HG03095 (cell line): ENCODE measurements around the gene VWA5B1.

Source experiments
- ATAC-seq: cut with Tn5 transposase; IDR thresholded peaks from one replicate; pipeline ENCODE4 v1.9.1; 2021; ENCODE audit warnings: moderate library complexity; ENCODE audit not compliant: unreplicated experiment

VWA5B1 gene

DNA sequence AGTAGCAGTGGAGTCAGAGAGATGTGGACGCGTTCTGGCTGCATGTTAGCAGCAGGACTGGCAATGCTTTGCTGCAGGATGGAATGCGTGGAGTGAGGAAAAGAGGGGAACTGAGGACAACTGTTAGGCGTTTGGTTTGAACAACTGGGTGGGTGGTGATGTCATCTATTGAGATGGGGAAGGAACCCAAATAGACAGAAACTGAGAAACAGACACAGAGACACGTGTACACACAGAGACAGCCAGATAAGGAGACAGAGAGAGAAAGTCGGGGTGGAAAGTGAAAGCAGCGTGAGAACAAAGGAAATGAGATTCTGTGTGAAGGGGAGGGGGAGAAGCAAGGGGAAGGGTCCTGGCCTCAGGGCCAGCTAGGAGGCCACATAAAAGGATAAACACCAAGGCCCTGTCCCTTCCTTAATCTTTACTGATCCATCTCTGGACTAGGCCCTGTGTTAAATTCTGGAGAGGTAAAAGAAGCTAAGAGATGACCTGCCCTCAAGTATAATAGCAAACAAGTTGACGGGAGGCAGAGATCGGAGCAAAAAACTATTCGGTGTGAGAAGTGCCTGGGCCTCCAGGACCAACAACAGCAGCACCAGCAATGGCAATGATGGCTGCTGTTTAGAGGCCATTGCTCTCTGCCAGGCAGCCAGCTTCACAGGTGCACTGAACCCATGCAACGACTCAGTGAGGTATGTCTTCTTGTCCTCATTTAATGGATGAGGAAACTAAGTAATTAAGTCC lies 31.6 kb downstream of the VWA5B1 start:
- peak; percentile 88 for ATAC-seq

DNA sequence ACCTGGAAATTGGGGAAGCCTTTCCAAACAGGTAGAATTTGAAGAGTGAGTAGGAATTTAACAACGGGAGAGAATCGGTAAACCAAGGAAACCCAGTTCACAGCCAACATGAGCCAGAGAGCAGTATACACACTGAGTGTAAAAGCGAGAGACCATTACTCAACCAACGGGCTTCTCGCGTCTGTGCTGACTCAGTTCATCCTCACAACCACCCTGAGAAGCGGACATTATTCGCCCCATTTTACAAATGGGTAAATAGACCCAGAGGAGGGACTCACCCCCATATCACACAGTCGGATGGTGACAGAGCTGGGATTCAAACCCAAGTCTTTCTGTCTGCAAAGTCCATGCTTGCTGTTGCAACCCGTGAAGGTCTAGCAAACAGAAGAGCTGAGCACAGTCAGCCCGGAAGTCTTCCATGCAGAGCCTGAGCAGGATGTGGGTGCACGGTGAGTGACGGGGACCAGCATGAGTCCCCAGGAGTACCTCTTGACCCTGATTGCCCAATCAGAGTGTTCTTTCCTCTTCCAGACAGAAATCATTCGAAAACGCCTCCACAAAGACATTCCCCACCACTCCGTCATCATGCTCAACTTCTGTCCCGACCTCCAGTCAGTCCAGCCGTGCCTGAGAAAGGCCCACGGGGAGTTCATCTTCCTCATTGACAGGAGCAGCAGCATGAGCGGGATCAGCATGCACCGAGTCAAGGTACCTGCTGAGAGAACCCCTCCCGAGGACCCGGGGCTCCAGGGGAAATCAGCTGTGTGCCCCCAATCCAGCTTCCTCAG lies 32.3 kb downstream of the VWA5B1 start:
- no peak for ATAC-seq

DNA sequence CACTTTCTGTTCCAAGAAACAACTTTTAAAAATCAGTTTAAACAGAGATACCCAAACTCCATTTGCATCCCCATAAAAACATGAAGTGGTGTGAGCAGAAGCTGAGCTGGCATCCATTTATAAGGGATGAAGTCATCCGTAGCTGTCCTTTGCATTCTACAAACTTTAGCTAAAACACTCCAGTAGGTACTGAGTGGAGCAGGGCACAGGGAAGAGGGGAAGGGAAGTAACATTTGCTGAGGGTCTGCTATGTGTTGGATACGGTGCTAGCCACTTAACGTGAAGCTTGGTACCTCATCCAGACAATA lies 32.9 kb downstream of the VWA5B1 start:
- ATAC-seq: no peak

DNA sequence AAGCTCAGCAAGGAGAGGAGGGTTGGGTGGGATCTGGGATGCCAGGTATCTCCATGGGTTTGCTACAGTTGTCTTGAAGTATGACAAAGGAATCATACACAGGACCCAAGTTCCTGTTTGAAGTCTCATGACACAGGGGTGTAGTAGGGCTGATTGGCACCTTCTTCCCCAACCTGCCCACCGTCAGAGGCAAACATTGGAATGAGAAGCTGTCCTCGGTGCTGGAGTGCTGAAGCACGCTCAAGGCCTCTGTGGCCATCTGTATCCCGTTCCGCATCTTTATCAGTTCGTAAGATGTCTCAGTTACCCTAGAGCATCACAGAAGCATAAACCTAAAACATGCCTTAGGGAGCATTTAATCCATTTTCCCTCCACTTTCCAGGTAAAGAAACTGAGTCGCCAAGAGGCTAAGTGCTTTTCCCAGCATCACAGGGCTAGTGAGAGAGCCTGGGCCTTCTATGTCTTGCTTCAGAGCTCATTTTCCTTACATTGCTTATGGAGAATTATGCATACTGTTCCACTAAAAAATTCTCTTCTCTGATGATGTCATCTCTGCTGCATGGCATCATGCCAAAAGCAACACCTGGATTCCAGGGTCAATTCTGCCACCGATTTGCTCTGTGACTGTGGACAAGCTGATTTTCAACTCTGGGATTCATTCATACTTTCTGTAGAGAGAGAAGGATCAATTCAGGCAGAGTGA lies 34.2 kb downstream of the VWA5B1 start:
- ATAC-seq: no peak

DNA sequence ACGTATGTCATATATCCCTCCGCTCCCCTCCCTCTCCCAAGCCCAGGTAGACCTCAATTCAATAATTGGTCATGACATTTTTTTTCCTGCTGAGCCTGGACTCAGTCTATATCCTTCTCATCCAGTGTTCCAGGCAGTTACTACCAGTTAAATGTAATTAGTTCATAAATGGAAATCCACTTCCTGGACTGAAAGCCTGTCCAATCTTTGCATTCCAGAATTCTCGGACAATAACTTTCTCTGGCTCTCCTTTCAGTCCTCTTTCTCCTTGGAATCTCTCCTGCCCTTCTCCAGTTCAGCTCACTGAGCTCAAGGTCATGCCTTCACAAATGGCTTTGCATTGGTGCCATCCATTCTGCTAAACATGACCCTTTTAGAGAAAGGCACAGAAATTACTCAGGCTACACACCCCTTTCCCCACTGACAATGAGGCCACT lies 34.8 kb downstream of the VWA5B1 start:
- ATAC-seq: no peak

DNA sequence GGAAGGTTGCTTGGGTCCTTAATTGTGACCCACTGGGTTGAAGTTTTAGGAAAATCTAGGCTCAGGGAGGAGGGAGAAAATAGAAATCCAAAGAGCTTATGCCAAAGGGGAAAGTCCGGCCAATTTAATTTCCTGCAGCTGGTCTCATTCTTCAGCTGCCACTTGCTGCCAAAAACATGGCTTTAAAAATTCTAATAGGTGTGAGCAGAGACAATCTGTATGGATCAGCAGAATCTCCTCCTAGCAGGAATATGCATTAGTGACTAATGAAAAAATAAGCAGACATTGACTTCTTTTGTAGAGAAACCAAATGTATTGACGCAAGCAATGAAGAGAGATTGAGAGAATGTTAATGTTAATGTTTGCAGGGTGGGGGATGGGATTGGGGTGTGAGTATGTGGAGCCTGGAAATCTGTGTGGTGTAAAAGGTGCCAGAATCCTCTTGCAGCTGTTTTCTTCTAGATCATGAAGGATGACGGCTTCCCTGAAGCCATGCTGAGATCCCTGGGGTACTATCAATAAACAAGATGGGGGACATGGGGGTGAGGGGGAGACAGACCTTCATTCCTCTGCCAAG lies 35.3 kb downstream of the VWA5B1 start:
- no peak for ATAC-seq

DNA sequence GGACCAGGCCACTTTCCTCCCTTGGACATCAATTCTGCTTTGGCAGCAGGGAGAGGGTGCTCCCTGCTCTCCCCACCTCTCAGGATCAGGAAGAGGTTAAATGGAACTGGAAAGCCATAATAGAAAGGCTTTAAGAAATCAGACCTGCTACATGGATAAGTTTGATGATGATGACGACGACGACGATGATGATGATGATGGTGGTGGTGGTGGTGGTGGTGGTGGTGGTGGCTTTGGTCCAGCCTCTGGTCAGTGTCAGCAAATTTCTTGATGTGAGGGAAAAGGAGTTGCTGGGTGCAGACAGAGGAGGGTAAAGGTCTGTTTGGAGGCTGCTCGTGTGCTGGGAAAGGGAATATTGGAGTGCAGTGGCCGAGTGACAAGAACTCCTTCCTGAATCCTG lies 36.8 kb downstream of the VWA5B1 start:
- ATAC-seq: no peak

DNA sequence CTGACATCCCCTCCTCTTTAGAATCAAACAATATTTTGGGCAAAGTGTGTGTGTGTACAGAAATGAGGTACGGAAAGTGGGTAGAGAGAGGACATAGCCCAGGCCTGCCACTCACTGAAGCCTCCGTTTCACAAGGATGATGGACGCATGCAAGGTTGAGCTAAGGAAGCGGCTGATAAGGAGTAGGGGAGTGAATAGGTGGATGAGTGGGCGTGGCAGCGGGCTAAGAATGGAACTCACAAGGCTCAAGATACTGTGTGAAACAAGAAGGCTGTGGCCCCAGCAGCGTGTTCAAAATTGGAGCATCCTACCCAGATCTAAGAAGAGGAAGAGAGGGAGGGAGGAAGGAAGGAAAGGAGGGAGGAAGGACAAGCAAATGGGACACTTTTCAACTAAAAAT lies 37.5 kb downstream of the VWA5B1 start:
- no peak for ATAC-seq

DNA sequence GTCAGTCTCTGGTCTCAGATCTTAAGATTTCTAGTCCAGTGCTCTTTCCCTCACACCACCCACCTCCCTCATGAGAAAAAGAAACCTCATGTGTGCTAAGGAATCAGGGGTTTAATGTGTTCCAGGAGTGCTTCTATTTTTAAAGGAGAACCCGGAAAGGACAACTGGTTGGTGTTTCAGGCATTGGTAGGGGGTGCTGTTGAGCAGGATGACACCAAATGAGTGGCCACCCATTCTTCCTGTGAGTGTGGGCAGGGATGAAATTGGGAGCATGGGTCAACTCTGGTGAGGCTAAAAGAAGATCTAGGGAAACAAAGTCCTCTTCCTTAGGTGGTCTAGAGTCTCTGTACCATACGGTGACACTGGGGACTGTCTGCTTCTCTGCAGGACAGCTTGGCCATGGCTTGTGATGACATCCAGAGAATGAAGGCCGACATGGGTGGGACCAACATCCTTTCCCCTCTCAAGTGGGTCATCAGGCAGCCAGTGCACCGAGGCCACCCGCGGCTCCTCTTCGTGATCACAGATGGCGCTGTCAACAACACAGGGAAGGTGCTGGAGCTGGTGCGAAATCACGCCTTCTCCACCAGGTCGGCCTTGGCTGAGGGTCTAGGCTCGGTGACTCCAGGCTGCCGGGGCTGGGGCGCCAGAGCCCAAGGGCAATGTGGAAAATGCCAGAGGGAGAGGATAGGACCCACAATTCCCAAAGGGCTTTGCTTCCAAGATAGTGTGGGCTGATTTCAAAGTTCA lies 39.3 kb downstream of the VWA5B1 start:
- no peak for ATAC-seq

DNA sequence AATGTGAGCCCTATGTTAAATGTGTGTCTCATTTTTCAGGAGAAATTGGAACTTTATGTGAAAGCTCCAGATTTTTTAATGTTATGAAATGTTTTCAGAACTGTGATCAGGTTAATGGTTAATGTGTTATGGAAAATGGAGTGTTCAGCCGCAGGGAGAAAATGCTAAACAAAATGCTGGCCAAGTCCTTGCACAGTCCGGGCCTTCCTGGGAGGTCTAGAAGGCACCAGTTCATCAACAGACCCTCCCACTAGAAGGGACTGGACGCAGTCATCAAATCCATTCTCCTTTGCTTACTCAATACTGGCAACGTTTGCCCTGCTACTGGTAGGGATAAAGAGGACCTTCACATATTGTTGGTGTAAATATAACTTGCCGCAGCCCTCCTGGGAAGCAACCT lies 43.4 kb downstream of the VWA5B1 start:
- ATAC-seq: no peak

DNA sequence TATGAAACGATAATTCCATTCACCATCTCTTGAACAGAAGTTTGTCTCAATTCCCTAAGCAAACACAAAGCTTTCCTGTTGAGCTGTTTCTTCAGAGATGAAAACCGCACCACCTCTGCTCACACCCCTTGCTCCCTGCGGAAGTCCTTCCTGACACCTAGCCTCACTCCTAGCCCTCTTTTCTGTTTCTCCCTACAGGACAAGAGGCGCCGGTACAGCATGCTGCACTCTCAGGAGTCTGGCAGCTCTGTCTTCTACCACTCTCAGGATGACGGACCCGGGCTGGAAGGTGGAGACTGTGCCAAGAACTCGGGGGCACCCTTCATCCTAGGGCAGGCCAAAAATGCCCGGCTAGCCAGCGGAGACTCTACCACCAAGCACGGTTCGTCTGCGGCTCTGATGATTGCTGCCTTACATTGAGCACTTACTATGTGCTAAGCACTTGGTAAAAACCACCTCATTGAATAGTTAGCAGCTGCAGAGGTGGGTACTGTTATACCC lies 45.5 kb downstream of the VWA5B1 start:
- no peak for ATAC-seq

DNA sequence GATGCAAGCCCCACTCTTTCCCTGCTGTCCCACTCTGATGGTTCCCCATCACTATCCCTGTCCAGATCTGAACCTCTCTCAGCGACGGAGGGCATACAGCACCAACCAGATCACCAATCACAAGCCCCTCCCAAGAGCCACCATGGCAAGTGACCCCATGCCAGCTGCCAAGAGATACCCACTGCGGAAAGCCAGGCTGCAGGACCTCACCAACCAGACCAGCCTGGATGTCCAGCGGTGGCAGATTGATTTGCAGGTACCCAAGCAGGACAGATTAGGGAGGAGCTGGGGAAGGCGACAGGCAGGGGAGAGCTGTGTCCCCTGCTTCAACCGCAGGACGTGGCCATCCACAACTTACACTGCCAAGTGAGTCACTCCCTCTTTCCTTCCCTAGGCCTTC lies 46.9 kb downstream of the VWA5B1 start:
- no peak for ATAC-seq

DNA sequence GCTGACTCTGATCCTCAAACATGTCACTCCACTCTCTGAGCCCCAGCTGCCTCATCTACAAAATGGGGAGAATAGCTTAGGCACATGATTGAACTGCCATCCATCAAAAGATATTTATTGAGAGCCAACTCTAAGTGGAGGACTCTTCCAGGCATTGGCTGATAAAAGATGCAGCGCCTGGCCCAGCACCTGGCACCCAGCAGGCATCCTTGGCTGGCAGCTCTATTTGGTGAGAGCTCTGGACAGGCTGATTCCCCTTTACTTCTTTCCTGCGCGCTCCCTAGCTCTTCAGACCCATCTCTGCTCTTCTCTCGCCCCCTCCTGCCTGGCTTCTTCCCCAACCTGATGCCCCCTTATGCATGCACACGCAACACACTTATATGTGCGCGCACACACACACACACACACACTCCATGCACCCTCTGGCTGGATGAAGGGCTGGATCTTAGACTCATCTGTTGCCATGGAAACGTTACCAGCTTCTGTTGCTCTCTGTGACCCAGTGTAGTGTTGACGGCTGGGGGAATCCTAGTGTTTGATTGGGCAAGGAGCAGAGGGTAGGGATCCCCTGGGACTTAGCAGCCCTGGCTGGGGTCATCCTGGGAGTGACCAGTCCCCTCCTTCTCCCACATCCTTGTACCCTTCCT lies 49.3 kb downstream of the VWA5B1 start:
- no peak for ATAC-seq

DNA sequence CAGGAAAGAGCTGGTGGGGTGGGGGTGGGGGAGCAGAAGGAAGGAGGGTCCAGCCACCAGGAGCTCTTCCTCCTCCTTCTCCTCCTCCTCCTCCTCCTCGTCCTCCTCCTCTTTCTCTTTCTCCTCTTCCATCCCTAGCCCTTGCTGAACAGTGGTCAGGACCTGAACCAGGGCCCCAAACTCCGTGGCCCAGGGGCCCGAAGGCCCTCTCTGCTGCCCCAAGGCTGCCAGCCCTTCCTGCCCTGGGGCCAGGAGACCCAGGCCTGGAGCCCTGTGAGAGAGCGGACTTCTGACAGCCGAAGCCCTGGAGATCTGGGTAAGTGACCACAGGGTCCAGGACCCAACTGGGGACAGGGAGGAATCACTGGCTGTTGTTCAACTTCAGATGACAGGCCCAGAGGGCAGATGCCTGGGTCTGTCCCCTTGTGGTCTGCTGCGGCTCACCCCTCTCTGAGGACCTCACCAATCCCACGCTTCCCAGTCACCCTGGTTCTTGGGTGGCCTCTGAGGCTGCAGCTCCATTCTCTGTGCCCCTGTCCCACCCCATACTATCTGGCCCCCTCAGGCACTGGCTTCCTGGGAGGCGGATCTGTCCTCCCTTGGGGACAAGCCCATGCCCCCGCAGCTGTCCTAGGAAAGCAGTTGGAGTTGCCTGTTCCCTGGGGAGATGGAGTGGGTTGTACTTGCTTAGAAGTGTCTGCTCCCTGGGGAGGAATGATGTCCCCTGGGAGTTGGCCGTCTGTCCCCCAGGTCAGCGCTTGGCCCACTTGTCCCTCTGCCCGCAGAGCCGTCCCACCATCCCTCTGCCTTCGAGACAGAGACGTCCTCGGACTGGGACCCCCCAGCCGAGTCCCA lies 51.8 kb downstream of the VWA5B1 start:
- no peak for ATAC-seq

DNA sequence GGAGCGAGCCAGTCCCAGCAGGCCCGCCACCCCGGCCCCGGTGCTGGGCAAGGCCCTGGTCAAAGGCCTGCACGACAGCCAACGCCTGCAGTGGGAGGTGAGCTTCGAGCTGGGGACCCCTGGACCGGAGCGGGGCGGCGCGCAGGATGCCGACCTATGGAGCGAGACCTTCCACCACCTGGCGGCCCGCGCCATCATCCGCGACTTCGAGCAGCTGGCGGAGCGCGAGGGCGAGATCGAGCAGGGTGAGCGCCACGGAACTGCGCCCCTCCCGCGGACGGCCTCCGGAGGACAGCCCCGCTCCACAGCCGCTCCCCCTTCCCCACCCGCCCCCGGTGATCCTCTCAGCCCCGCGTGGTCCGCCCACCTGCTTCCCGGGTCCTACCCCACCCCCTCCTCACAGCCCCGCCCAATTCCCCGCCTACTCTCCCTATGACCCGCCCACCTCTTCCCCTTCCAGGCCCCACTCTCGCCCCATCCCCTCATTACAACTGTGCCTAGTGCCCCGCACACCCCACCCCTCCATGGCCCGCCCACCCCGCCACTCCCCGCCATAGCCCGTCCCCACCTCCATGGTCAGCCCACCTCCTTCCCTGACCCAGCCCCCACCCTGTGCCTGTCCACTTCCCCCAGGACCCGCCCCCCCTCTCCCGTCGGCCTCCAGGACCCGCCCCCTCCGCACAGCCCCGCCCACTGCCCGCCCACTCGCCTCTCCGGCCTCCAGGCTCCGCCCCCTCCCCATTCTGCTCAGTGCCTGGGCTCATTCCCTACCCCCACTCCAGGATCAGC lies 52.7 kb downstream of the VWA5B1 start:
- no peak for ATAC-seq

DNA sequence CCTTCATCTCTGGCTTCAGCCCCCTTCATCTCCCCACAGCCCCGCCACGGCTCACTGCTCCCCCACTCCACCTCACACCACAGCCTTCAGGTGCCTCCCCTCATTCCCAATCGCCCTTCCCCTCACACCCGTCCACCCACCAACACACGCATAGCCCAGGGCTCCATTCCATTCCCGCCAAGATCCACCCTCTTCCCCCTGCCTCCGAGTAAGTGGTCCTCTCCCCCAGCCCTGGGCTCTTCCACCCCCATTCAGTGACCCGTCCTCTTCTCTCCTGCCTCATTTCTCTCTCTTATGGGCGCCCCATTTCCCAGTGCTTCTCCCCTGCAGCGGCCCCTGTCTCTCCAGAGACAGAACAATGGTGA lies 53.2 kb downstream of the VWA5B1 start:
- no peak for ATAC-seq

DNA sequence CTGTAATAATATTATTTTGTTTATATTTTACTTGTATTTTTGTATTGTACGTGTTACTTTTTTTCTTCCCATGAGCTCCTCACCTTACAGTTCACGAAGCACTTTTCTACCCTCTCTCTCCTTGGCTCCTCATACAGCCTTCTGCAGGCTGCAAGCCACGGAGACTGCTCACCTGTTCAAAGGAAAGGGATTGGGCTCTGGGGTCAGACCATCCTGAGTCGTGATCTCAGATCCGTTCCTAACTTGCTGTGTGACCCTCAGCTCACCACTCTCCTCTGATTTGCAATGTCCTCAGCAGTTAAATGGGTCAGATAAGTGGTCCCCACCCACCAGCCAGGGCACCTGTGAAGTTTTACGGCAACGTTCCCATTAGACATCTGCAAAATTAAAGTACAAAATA lies 54.1 kb downstream of the VWA5B1 start:
- ATAC-seq: no peak

DNA sequence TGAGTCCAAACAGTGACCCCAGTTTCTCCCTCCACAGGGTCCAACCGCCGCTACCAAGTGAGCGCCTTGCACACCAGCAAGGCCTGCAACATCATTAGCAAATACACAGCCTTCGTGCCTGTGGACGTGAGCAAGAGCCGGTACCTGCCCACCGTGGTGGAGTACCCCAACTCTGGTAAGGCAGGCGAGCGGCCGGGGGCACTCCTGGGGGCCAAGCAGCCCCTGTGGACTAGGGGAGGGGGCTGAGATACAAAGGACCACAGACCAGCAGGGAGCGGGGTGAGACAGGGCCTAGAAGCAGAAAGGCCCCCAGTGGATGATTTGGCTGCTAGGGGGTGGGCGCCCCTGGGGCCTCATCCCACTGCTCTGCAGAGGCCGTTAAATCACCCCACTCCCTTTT lies 54.7 kb downstream of the VWA5B1 start:
- no peak for ATAC-seq

DNA sequence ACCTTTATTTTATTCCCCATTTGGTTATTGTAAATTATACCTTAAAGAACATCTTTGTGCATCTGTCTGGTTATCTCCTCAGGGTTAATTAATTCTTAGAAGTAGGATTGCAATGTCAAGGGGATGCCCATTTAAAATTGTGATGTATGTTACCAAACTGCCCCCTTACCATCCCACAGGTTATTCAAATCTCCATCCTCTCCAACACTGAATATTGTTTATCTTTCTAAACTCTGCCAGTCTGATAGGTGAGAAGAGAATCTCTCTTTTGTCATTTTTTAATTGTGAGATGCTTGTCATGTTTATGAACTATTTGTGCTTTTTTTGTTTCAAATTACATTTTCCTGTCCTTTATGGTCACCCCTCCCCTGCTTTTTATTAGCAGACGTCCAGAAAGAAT lies 55.8 kb downstream of the VWA5B1 start:
- no peak for ATAC-seq
